HG02852 (cell line): Measurements from ENCODE around the gene FICD.
"Not testable (repeated sequence)": the region's sequence is repeated elsewhere in the genome, so short reads cannot be mapped to it uniquely, and the experiment has no call there.

ENCODE experiments used
- ATAC-seq: cut with Tn5 transposase; IDR thresholded peaks from one replicate; pipeline ENCODE4 v1.9.1; 2021; ENCODE audit warnings: mild to moderate bottlenecking, moderate library complexity; ENCODE audit not compliant: unreplicated experiment

Gene FICD

DNA sequence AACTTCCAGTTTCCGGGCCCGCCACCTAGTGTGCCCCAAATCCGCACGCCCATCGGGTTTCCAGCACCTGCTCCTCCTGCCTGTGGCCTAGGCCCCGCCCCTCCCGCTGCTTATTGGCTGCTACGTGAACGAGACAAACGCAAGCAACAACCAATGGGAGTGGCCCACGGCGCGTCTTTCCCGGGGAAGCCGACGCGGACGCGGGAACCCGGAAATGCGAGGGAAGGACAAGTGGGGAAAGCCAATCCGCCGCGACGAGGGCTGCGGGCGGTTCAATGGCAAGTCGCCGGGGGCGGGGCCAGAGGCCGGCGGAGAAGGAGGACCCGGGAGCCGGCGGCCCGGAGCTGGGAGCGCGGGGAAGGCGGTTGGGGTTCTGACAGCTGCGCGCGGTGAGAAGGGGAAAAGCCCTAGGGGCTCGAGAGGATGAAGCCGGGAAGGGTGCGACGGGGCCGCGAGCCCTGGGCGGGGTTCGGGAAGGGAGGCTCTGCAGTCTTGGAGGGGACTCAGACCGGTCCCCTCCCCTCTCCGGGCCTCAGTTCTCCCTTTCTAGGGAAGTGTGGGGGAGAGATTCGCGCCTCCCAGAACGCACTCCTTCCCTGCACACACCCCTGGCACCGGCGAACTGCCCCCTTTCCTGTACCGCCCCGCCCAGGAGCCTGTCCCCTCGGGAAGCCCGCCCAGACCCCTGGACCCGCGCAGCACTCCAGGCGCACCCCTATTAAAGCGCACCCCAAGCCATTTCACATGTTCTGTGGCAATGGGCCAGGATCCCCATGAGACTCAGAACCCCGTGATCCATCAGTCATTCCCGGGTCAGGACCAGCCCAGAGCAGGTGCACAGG is at the start of gene FICD:
FICD (plus strand) TSS at position 305 of the 842 bp plus-strand sequence. CDS start 1,696 bp downstream, outside the sequence.
- ATAC-seq: peak; percentile 80

GRCh38 chr12:108465417-108465816 is 49.7 kb upstream of the FICD start:
- no peak for ATAC-seq

DNA sequence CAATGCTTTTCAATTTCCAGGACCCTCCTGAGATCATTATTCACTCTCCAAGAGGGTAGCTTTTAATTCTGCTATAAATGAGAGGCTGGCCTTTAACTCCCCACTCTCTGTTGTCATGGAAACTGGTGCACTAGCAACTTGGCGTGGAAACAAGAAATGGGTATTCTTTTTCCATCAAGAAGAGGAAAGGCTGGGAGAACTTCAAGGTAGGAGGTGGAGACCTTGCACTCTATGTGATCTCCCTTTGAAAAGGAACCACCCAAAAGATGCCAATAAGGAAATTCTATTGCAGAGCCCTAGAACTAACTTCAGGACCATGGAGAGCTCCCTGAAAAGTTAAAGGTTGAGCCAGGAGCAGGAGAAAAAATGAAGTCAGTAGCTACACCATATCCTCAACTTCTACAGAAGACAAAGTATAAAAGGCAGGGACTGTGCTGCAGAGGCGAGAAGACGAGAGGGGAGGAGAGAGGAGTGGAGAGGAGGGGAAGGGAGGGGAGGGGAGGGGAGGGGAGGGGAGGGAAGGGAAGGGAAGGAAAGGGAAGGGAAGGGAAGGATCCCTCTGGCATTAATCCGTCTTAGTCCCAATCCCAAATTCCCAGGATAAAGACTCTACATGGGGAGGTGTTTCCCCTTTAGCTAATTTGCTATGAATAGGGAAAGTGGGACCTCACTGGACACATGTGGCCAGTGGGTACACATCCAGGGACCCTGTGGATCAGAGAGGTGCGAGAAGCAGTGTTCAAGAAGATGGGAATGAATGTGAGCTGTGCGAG is 46.7 kb upstream of the FICD start:
- no peak for ATAC-seq

DNA sequence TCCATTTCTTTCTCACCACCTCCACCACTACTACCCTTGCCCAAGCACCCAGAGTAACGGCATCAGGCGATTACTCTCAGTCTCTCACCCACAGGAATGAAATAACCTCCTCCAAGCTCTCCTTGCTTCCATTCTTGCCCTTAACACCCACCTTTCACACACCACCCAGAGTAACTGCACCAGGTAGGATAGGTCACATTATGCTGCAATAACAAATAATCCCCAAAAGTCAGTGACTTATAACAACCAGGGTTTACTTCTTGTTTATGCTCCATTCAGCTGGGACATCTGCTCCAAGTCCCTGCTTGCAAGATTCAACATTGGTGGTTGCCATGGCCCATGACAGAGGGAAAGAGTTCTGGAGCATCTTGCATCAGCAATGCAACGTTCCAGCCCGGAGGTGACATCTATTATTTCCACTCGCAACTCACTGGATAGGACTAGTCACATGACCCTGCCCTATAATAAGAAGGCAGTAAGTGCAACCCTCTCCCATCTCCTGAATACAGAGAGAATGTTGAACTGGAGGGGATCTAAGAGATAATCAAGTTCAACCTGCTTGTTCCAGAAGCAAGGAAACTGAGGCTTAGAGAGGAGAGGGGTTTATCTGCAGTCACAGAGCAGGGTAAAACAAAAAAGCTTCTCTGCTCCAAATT is 41.5 kb upstream of the FICD start:
- ATAC-seq: no peak

- no peak for ATAC-seq
Observed at GRCh38 chr12:108475396-108475795, 39.7 kb upstream of the FICD start.

DNA sequence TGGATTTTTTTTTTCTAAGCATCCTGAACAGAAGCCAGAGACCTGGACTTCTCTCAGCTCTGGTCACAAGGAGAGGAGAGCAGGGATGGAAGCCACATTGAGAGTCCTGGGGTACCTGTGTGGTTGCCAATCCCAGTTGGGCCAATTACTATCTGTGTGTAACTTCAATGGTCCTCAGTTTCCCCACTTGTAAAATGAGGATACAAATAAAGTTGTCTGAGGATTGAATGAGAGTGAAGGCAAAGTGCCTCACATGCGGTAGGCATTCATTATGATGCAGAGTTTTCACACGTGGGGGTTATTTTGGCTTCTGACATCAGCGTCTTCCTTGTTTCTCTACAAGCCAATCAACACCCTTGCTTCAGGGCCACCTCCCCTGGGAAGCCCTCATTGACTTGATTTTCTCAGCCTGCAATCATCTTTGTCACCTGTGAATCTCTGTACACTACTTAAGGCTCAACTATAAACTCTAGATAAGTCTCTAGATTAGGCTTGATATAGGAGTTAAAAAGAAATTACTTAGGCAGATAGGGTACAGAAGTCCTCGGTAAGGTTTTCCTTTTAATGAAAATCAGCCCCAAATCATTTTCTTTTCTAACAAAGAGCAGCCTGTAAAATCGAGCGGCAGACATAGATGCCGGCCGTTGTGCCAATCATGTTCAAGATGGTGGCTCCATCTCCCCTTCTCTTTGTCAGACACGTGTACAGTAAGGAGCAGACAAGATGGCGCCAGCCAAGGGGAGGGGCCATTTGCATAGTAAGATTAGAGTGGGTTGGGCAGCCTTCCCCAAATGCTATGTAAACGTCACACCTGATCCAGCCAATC is 37.8 kb upstream of the FICD start:
- ATAC-seq: no peak

DNA sequence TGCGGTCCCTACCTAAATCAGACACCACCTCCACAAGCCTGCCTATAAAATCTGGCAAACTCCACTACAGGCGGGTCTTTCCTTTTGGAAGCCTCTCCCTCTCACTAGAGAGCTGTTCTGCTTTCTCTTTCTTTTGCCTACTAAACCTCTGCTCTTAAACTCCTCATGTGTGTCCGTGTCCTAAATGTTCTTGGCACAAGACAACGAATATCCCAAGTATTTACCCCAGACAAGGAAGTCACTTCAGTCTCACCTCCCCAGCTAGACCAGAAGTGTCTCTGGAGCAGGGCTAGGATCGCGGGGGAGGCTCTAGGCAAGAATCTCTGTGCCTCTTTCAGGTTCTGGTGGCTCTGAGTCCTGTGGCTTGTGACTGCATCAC is 37.2 kb upstream of the FICD start:
- ATAC-seq: no peak

GRCh38 chr12:108478611-108479206 is 36.4 kb upstream of the FICD start:
- ATAC-seq: no peak

GRCh38 chr12:108479364-108480070 is 35.6 kb upstream of the FICD start:
- ATAC-seq: no peak

GRCh38 chr12:108482717-108483212 is 32.3 kb upstream of the FICD start:
- ATAC-seq: no peak

GRCh38 chr12:108483213-108484059 is 31.6 kb upstream of the FICD start:
- ATAC-seq: no peak

DNA sequence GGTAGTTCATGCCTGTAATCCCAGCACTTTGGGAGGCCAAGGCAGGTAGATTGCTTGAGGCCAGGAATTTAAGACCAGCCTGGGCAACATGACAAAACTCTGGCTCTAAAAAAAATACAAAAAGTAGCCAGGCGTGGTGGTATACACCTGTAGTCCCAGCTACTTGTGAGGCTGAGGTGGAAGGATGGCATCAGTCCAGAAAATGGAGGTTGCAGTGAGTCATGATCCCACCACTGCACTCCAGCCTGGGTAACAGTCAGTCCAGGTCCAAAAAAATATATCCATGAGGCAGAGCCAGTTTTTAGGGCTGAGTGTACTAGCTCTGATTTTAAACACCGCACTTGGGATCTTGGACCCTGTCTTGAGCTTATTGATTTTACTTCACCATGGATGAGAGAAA is 30.6 kb upstream of the FICD start:
- no peak for ATAC-seq

- ATAC-seq: no peak
Observed at GRCh38 chr12:108484845-108485244, 30.2 kb upstream of the FICD start.

DNA sequence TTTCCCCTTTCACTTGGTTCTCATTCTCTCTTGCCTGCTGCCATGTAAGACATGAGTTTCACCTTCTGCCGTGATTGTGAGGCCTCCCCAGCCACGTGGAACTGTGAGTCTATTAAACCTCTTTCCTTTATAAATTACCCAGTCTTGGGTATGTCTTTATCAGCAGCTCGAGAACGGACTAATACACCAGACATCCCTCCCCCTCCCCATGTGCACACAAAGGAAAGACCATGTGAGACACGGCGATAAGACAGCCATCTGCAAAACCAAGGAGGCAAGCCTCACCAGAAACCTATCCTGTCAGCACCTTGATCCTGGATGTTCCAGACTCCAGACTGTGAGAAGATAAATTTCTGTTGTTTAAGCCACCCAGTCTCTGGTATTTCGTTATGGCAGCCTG is 29.7 kb upstream of the FICD start:
- not testable (repeated sequence) for ATAC-seq

GRCh38 chr12:108487029-108487428 is 28.0 kb upstream of the FICD start:
- ATAC-seq: not testable (repeated sequence)

DNA sequence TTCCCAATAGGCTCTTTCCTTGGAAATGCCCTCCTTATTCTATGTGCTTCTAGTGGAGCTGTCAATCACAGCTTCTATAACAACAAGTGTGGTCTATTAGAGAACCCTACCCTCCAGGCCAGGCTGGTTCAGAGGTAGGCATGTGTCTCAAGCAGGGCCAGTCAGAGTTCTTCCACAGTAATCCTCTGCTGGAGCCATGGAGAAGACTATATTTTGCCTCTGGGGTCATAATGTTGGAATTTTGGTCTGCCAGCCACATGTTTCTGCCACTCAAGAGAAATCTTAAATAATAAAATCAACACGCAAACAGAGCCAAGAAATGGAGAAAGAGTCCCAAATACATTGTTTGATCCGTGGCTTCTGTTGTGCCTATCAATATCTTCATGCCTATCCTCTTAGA is 23.8 kb upstream of the FICD start:
- ATAC-seq: no peak

- ATAC-seq: no peak
Observed at GRCh38 chr12:108495054-108495453, 20.0 kb upstream of the FICD start.

DNA sequence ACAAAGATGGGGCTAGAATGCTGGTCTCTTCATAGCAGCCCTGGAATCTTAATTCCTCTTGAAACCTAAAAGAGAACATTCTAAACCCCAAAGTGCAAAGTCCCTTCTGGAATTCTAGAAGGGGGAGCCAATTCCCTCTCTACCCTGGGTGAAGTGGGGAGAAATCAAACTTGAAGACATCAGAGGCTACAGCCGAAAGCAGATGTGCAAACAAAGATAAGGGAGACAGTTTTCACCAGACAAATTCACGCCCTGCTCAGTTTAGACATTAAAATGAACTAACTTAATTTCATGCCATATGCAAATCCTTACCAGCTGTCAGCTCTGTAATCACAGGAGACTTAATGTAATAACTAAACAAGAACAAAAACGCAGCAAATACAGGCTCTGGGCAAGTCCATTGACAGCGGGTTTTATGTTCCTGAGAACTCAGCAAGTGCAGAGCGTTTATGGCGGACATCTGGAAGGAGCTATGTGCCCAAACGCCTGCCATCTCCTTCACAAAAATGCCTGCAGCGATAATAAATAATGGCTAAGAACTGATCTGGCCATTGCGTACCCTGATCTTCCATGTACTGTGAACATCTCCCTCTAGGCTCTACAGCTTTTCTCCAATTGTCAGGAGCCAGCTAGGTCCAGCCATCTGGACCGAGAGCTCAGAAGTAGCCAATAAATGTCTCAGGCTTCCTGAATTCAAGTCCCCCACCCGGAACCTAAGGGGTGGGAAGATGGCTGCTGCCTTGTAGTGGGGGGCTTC is 19.1 kb upstream of the FICD start:
- ATAC-seq: no peak
